Trophoblast cell (in vitro differentiated cells and primary cell): Measurements from ENCODE around the gene EMILIN2.
A peak's percentile ranks its signal among the peaks of the same experiment; 100 is the strongest.
"Not testable (repeated sequence)": the region's sequence is repeated elsewhere in the genome, so short reads cannot be mapped to it uniquely, and the experiment has no call there.

Experiments
- DNase-seq, 2 donors: peaks; one replicate each; pipeline ENCODE4 v3.0.0-alpha.2; 2016
- H2AFZ ChIP-seq: 2 replicates; pipeline ENCODE4 v1.6.1; 2013; ENCODE audit warnings: low read length, moderate library complexity, mild to moderate bottlenecking; ENCODE audit not compliant: insufficient read depth, poor library complexity
- H2AK5ac ChIP-seq: 2 replicates; pipeline ENCODE4 v1.6.1; 2013; ENCODE audit warnings: mild to moderate bottlenecking, low read length
- H2BK120ac ChIP-seq: 2 replicates; pipeline ENCODE4 v1.6.1; 2013; ENCODE audit warnings: low read length, mild to moderate bottlenecking, moderate library complexity; ENCODE audit not compliant: insufficient read depth, poor library complexity
- H2BK12ac ChIP-seq: 2 replicates; pipeline ENCODE4 v1.6.1; 2013; ENCODE audit warnings: mild to moderate bottlenecking, low read length, moderate library complexity
- H2BK5ac ChIP-seq: 2 replicates; pipeline ENCODE4 v1.6.1; 2013; ENCODE audit warnings: low read length, low read depth, moderate library complexity, mild to moderate bottlenecking; ENCODE audit not compliant: poor library complexity
- H3K14ac ChIP-seq: 2 replicates; pipeline ENCODE4 v1.6.1; 2013; ENCODE audit warnings: mild to moderate bottlenecking, low read length
- H3K18ac ChIP-seq: 2 replicates; pipeline ENCODE4 v1.6.1; 2013; ENCODE audit warnings: mild to moderate bottlenecking, low read length
- H3K23ac ChIP-seq: 2 replicates; pipeline ENCODE4 v1.6.1; 2013; ENCODE audit warnings: low read length
- H3K27ac ChIP-seq: 2 replicates; pipeline ENCODE4 v1.5.1; 2013; ENCODE audit warnings: low read depth, mild to moderate bottlenecking, inconsistent platforms, low read length, moderate library complexity
- H3K27me3 ChIP-seq: 2 replicates; pipeline ENCODE4 v1.6.1; 2013; ENCODE audit warnings: inconsistent platforms, mild to moderate bottlenecking, low read length, moderate library complexity; ENCODE audit not compliant: insufficient read depth
- H3K36me3 ChIP-seq, 2 experiments: 1 replicate in 1 of 2; 2 replicates in 1 of 2; pipeline ENCODE4 v1.6.1; 2013; ENCODE audit warnings: low read length in 2 of 2, mild to moderate bottlenecking in 2 of 2, moderate library complexity in 1 of 2; ENCODE audit not compliant: insufficient read depth in 2 of 2, control insufficient read depth in 1 of 2
- H3K4ac ChIP-seq: 2 replicates; pipeline ENCODE4 v1.6.1; 2013; ENCODE audit warnings: low read depth, mild to moderate bottlenecking, low read length, moderate library complexity
- H3K4me1 ChIP-seq, 2 experiments: 1 replicate in 1 of 2; 2 replicates in 1 of 2; pipeline ENCODE4 v1.6.1; 2013; ENCODE audit warnings: low read length in 2 of 2, mild to moderate bottlenecking in 2 of 2, moderate library complexity in 1 of 2; ENCODE audit not compliant: insufficient read depth in 2 of 2, control insufficient read depth in 1 of 2
- H3K4me2 ChIP-seq: 2 replicates; pipeline ENCODE4 v1.6.1; 2013; ENCODE audit warnings: inconsistent platforms, mild to moderate bottlenecking, low read length, moderate library complexity
- H3K4me3 ChIP-seq: 2 replicates; pipeline ENCODE4 v1.5.1; 2013; ENCODE audit warnings: mild to moderate bottlenecking, low read depth, low read length, inconsistent platforms
- H3K79me1 ChIP-seq: one replicate; pipeline ENCODE4 v1.6.1; 2013; ENCODE audit warnings: low read length
- H3K79me2 ChIP-seq: 2 replicates; pipeline ENCODE4 v1.6.1; 2013; ENCODE audit warnings: low read length, mild to moderate bottlenecking; ENCODE audit not compliant: control insufficient read depth, insufficient read depth, poor library complexity
- H3K9ac ChIP-seq: 2 replicates; pipeline ENCODE4 v1.6.1; 2013; ENCODE audit warnings: mild to moderate bottlenecking, low read length
- H3K9me3 ChIP-seq: 2 replicates; pipeline ENCODE4 v1.6.1; 2013; ENCODE audit warnings: low read depth, mild to moderate bottlenecking, control low read depth, inconsistent platforms, low read length; ENCODE audit not compliant: insufficient read depth
- H4K12ac ChIP-seq: 2 replicates; pipeline ENCODE4 v1.6.1; 2013; ENCODE audit warnings: low read depth, mild to moderate bottlenecking, low read length, moderate library complexity
- H4K8ac ChIP-seq: 2 replicates; pipeline ENCODE4 v1.6.1; 2013; ENCODE audit warnings: low read depth, mild to moderate bottlenecking, low read length, moderate library complexity
- H4K91ac ChIP-seq: one replicate; pipeline ENCODE4 v1.6.1; 2013; ENCODE audit warnings: low read depth, mild to moderate bottlenecking, low read length, moderate library complexity
- WGBS: extraction: QIAGEN DNeasy Blood & Tissue Kit; methylation state at CpG from one replicate; pipeline ENCODE4 v1.1.7; 2013; ENCODE audit warnings: missing lambda C conversion rate; ENCODE audit not compliant: insufficient read length, insufficient coverage; ENCODE audit errors: extremely low coverage; 5-methylcytosine and 5-hydroxymethylcytosine counted together

The EMILIN2 gene

GRCh38 chr18:2857491-2858131 lies 10.8 kb downstream of the EMILIN2 start:
- H3K27me3 ChIP-seq, result no peaks in the 10 kb centered on the region
- no peak overlapping the region for H4K12ac ChIP-seq
- no CpG with 5 or more reads among the region's 18 CpGs for WGBS
- no peak overlapping the region for H4K91ac ChIP-seq
- peak overlapping the region; percentile 9 for H3K4me2 ChIP-seq
- H2AFZ ChIP-seq, result no peak overlapping the region
- H3K9ac ChIP-seq, result no peak overlapping the region
- H2AK5ac ChIP-seq, result no peak overlapping the region
- H3K18ac ChIP-seq, result no peak overlapping the region
- H3K79me1 ChIP-seq, result peaks cover 16% of the 10 kb centered on the region
- no peak overlapping the region for H3K14ac ChIP-seq
- H3K23ac ChIP-seq, result no peak overlapping the region
- no peaks in the 10 kb centered on the region for H3K36me3 ChIP-seq
- DNase-seq, result peak; percentile 32 to 56
- no peak overlapping the region for H4K8ac ChIP-seq
- H2BK5ac ChIP-seq, result no peak overlapping the region
- no peak overlapping the region for H2BK120ac ChIP-seq
- no peaks in the 10 kb centered on the region for H3K9me3 ChIP-seq
- H3K79me2 ChIP-seq, result peaks cover 2% of the 10 kb centered on the region
- no peak overlapping the region for H3K4ac ChIP-seq
- H3K27ac ChIP-seq, result peak overlapping the region; percentile 29
- H3K4me3 ChIP-seq, result no peak overlapping the region
- peaks cover 33 to 38% of the 10 kb centered on the region in 2 experiments for H3K4me1 ChIP-seq
- no peak overlapping the region for H2BK12ac ChIP-seq

GRCh38 chr18:2860397-2860796 lies 13.6 kb downstream of the EMILIN2 start:
- not testable (repeated sequence) for H3K36me3 ChIP-seq

GRCh38 chr18:2863997-2864396 lies 17.2 kb downstream of the EMILIN2 start:
- not testable (repeated sequence) for H3K4me2 ChIP-seq, H2BK5ac ChIP-seq, H3K4me1 ChIP-seq, H2BK12ac ChIP-seq, H3K14ac ChIP-seq, H2AFZ ChIP-seq, H4K91ac ChIP-seq, H3K9me3 ChIP-seq, H4K8ac ChIP-seq, H3K36me3 ChIP-seq, H3K4ac ChIP-seq, DNase-seq, H3K79me1 ChIP-seq, H3K9ac ChIP-seq, H3K79me2 ChIP-seq, H3K27me3 ChIP-seq, H3K4me3 ChIP-seq, H3K18ac ChIP-seq, H3K27ac ChIP-seq, H3K23ac ChIP-seq, H4K12ac ChIP-seq, H2AK5ac ChIP-seq, H2BK120ac ChIP-seq
- no CpG with 5 or more reads among the region's 1 CpG for WGBS

More at GRCh38 chr18:2860397-2860796, 13.6 kb downstream of the EMILIN2 start:
- not testable (repeated sequence) for H2BK12ac ChIP-seq, H2AFZ ChIP-seq, H4K91ac ChIP-seq, H3K9me3 ChIP-seq, H3K18ac ChIP-seq, H4K12ac ChIP-seq, H3K14ac ChIP-seq, H2AK5ac ChIP-seq, H2BK5ac ChIP-seq, H3K23ac ChIP-seq, H3K4me3 ChIP-seq, H3K9ac ChIP-seq, H3K4me2 ChIP-seq, H3K27ac ChIP-seq, H3K27me3 ChIP-seq, H4K8ac ChIP-seq, H3K79me1 ChIP-seq, DNase-seq, H3K4ac ChIP-seq, H3K79me2 ChIP-seq, H2BK120ac ChIP-seq
- peaks cover 12 to 16% of the 10 kb centered on the region in 2 experiments for H3K4me1 ChIP-seq

GRCh38 chr18:2866465-2866864 lies 19.7 kb downstream of the EMILIN2 start:
- H3K9ac ChIP-seq, H4K91ac ChIP-seq, H3K18ac ChIP-seq, H3K4ac ChIP-seq, H2AK5ac ChIP-seq, H3K79me2 ChIP-seq, H3K79me1 ChIP-seq, H3K23ac ChIP-seq, H3K4me1 ChIP-seq, H3K27ac ChIP-seq, H2BK120ac ChIP-seq, H3K14ac ChIP-seq, H3K9me3 ChIP-seq, H3K36me3 ChIP-seq, H4K12ac ChIP-seq, DNase-seq, H2BK5ac ChIP-seq, H3K4me2 ChIP-seq, H2BK12ac ChIP-seq, H3K27me3 ChIP-seq, H4K8ac ChIP-seq, H3K4me3 ChIP-seq, H2AFZ ChIP-seq: not testable (repeated sequence)
- whole genome bisulfite sequencing, result no CpG with 5 or more reads among the region's 2 CpGs
